Esophagus squamous epithelium (tissue), 4 donors: ENCODE data around the gene ZDHHC14.

ENCODE experiments used
- POLR2A ChIP-seq, 4 donors: fragments of 450-650 bp; IDR thresholded peaks; one replicate each; pipeline ENCODE4 v1.6.1; 2017; ENCODE audit warnings: antibody characterized with exemption in 4 of 4, mild to moderate bottlenecking in 4 of 4, moderate library complexity in 3 of 4
- TF ChIP-seq, protein P1 (sequence below), 6 experiments: fragments of 450-650 bp in 4 of 6; fragments of 200-600 bp in 2 of 6; sonication (generic) in 2 of 6; IDR thresholded peaks; one replicate each; pipeline ENCODE4 v1.5.1; 2016 to 2019; ENCODE audit warnings: antibody characterized with exemption in 6 of 6, mild to moderate bottlenecking in 4 of 6, moderate library complexity in 4 of 6

DNA sequence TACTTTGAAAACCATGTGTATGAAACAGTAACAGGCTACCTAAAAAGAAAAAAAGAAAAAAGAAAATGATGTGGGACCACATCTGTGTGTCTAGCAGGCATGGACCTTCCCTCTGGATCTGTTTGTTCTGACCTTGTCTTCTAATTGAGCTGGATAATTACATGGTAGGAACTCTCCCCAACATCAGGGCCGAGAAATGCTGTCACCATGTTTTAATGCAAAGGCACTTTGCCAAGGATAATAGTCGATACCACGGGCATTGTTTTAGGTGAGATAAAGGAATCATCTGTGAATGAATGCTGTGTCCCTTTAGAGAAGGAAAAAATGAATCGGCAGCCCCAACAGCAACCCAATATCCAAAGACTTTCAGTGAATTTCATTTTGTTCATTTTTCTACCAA is 149.1 kb downstream of the ZDHHC14 start:
- TF ChIP-seq POLR2A (IDR thresholded peaks at IDR 0.05) = no peak
- TF ChIP-seq, protein P1, sequence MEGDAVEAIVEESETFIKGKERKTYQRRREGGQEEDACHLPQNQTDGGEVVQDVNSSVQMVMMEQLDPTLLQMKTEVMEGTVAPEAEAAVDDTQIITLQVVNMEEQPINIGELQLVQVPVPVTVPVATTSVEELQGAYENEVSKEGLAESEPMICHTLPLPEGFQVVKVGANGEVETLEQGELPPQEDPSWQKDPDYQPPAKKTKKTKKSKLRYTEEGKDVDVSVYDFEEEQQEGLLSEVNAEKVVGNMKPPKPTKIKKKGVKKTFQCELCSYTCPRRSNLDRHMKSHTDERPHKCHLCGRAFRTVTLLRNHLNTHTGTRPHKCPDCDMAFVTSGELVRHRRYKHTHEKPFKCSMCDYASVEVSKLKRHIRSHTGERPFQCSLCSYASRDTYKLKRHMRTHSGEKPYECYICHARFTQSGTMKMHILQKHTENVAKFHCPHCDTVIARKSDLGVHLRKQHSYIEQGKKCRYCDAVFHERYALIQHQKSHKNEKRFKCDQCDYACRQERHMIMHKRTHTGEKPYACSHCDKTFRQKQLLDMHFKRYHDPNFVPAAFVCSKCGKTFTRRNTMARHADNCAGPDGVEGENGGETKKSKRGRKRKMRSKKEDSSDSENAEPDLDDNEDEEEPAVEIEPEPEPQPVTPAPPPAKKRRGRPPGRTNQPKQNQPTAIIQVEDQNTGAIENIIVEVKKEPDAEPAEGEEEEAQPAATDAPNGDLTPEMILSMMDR (IDR thresholded peaks at IDR 0.05) = no peak
